SJCRH30 (cell line): Measurements from ENCODE around the gene IL25. TPM values are rescaled to one million over a fixed set of nuclear protein-coding genes. Genes with fewer than 3 reads are reported as not detected.

Source experiments
- total RNA-seq: library from RNA; depleted of rRNA; stranded (reverse); fragments of >200 nt; shearing (Covaris generic); gene quantifications from 2 replicates; pipeline ENCODE4 v1.2.3, GENCODE V29; 2014; rRNA removed

The IL25 gene
- total RNA-seq, 1 experiment from 2014 or later: not detected

Other genes with a start within 250 kb of the IL25 start
- gene SLC7A8, start 189.1 kb upstream of the IL25 start, total RNA-seq: 0.04 TPM in 1 of 2 replicates, not detected in the other
- gene RNF212B, start 134.9 kb upstream of the IL25 start, total RNA-seq: not detected in 2 replicates
- 10.4 and 11.2 TPM in 2 replicates for gene HOMEZ, start 86.7 kb upstream of the IL25 start, total RNA-seq
- 6.6 and 9.7 TPM in 2 replicates for gene PPP1R3E, start 70.0 kb upstream of the IL25 start, total RNA-seq
- 19.0 and 22.3 TPM in 2 replicates for gene BCL2L2, start 66.0 kb upstream of the IL25 start, total RNA-seq
- gene PABPN1, start 51.4 kb upstream of the IL25 start, total RNA-seq: 129 and 141 TPM in 2 replicates
- gene SLC22A17, start 19.9 kb upstream of the IL25 start, total RNA-seq: 2.7 and 2.8 TPM in 2 replicates
- 22.5 and 26.4 TPM in 2 replicates for gene EFS, start 7.6 kb upstream of the IL25 start, total RNA-seq
- 0.32 and 0.46 TPM in 2 replicates for gene CMTM5, start 4.2 kb downstream of the IL25 start, total RNA-seq
- not detected in 2 replicates for gene MYH6, start 35.5 kb downstream of the IL25 start, total RNA-seq
- gene MYH7, start 62.9 kb downstream of the IL25 start, total RNA-seq: 0.20 and 0.23 TPM in 2 replicates
- gene NGDN, start 96.9 kb downstream of the IL25 start, total RNA-seq: 76.5 and 85.2 TPM in 2 replicates
- 0.04 and 0.05 TPM in 2 replicates for gene ZFHX2, start 179.0 kb downstream of the IL25 start, total RNA-seq
- gene THTPA, start 183.5 kb downstream of the IL25 start, total RNA-seq: 12.3 and 14.9 TPM in 2 replicates
- gene AP1G2, start 195.0 kb downstream of the IL25 start, total RNA-seq: not detected in 2 replicates
- gene JPH4, start 206.0 kb downstream of the IL25 start, total RNA-seq: 0.10 TPM in 2 replicates